OCI-LY7 (cell line): Measurements from ENCODE around the gene SOAT2.

Source experiments
- CTCF ChIP-seq: fragments of 200-600 bp; sonication (generic); conservative IDR thresholded peaks from 2 replicates; pipeline ENCODE4 v1.5.1; 2014; ENCODE audit warnings: mild to moderate bottlenecking, antibody characterized with exemption, low read length, moderate library complexity, mixed read lengths
- EZH2phosphoT487 ChIP-seq: fragments of 200-600 bp; sonication (generic); IDR thresholded peaks from 2 replicates; pipeline ENCODE4 v1.6.1; 2018; ENCODE audit warnings: low read depth, borderline replicate concordance, mild to moderate bottlenecking, mixed run types, antibody characterized with exemption, low read length, moderate library complexity, mixed read lengths

- TF ChIP-seq CTCF (no peak), EZH2phosphoT487 (no peak)
Measured at GRCh38 chr12:53090554-53090953, 12.7 kb upstream of the SOAT2 start.
